CD14-positive monocyte (primary cell): ENCODE measurements around the gene TRUB2. TPM values are rescaled to one million over a fixed set of nuclear protein-coding genes. Genes with fewer than 3 reads are reported as not detected.

Experiments
- DNase-seq, 3 donors: peaks; one replicate each; pipeline ENCODE4 v3.0.0-alpha.2; 2011 to 2022
- H2AFZ ChIP-seq: 2 replicates; pipeline ENCODE4 v1.6.0; 2012; ENCODE audit warnings: mild to moderate bottlenecking, low read depth, low read length, inconsistent platforms; ENCODE audit not compliant: insufficient read depth, poor library complexity, severe bottlenecking
- H3K27ac ChIP-seq, 2 donors: 1 replicate in 1 of 2; 2 replicates in 1 of 2; pipeline ENCODE4 v1.5.1; 2012 to 2013; ENCODE audit warnings: low read length in 2 of 2, control low read depth in 1 of 2, inconsistent platforms in 1 of 2, low read depth in 1 of 2, mild to moderate bottlenecking in 1 of 2
- H3K27me3 ChIP-seq, 2 donors: one replicate each; pipeline versions ENCODE4 v1.6.0 to v1.6.1; 2011 to 2013; ENCODE audit warnings: low read length in 2 of 2; ENCODE audit not compliant: control insufficient read depth in 2 of 2, insufficient read depth in 2 of 2
- H3K36me3 ChIP-seq, 2 donors: replicated peaks in 1 of 2; 1 replicate in 1 of 2; 2 replicates in 1 of 2; pipeline versions ENCODE4 v1.5.1 to v1.6.1; 2012 to 2013; ENCODE audit warnings: low read length in 2 of 2, control low read depth in 1 of 2, inconsistent platforms in 1 of 2, mild to moderate bottlenecking in 1 of 2; ENCODE audit not compliant: insufficient read depth in 2 of 2, control insufficient read depth in 1 of 2
- H3K4me1 ChIP-seq, 2 donors: 1 replicate in 1 of 2; 2 replicates in 1 of 2; pipeline versions ENCODE4 v1.5.1 to v1.6.1; 2012 to 2013; ENCODE audit warnings: low read length in 2 of 2, control low read depth in 1 of 2, inconsistent platforms in 1 of 2, mild to moderate bottlenecking in 1 of 2, moderate library complexity in 1 of 2; ENCODE audit not compliant: insufficient read depth in 2 of 2, control insufficient read depth in 1 of 2
- H3K4me2 ChIP-seq: replicated peaks from 2 replicates; pipeline ENCODE3; 2012; ENCODE audit warnings: low read length, moderate library complexity, mild to moderate bottlenecking; ENCODE audit not compliant: poor library complexity, severe bottlenecking; ENCODE audit errors: extremely low read depth
- H3K4me3 ChIP-seq, 3 experiments: fragments of 200-600 bp in 1 of 3; sonication (generic) in 1 of 3; replicated peaks in 1 of 3; 1 replicate in 2 of 3; 2 replicates in 1 of 3; pipeline ENCODE4 v1.5.1; 2011 to 2013; ENCODE audit warnings: low read length in 3 of 3, mild to moderate bottlenecking in 3 of 3, control low read depth in 2 of 3, low read depth in 2 of 3, inconsistent platforms in 1 of 3, moderate library complexity in 1 of 3
- H3K79me2 ChIP-seq: 2 replicates; pipeline ENCODE4 v1.6.0; 2012; ENCODE audit warnings: mild to moderate bottlenecking, control low read depth, inconsistent platforms, low read length, moderate library complexity; ENCODE audit not compliant: insufficient read depth
- H3K9ac ChIP-seq: 2 replicates; pipeline ENCODE4 v1.6.0; 2017; ENCODE audit warnings: low read length, mild to moderate bottlenecking; ENCODE audit not compliant: insufficient read depth, poor library complexity, severe bottlenecking
- H3K9me3 ChIP-seq, 2 donors: replicated peaks in 1 of 2; 1 replicate in 1 of 2; 2 replicates in 1 of 2; pipeline versions ENCODE4 v1.5.1 to v1.6.1; 2012 to 2013; ENCODE audit warnings: low read length in 2 of 2, control low read depth in 1 of 2; ENCODE audit not compliant: control insufficient read depth in 1 of 2, insufficient read depth in 1 of 2
- H4K20me1 ChIP-seq: 2 replicates; pipeline ENCODE4 v1.6.0; 2012; ENCODE audit warnings: mild to moderate bottlenecking, low read length, control low read depth, moderate library complexity; ENCODE audit not compliant: insufficient read depth
- H3K27ac Mint-ChIP-seq, 7 donors: one replicate each; pipeline ENCODE4 v1.8.0; 2020; ENCODE audit warnings: mild to moderate bottlenecking in 7 of 7, mixed read lengths in 7 of 7, moderate library complexity in 6 of 7, inconsistent platforms in 2 of 7
- H3K27me3 Mint-ChIP-seq, 3 donors: one replicate each; pipeline ENCODE4 v1.8.0; 2021 to 2022; ENCODE audit warnings: low read depth in 3 of 3, mild to moderate bottlenecking in 3 of 3, mixed read lengths in 3 of 3, moderate library complexity in 3 of 3, inconsistent platforms in 1 of 3
- H3K36me3 Mint-ChIP-seq, 2 donors: one replicate each; pipeline ENCODE4 v1.8.0; 2020; ENCODE audit warnings: mixed read lengths in 2 of 2, inconsistent platforms in 1 of 2, mild to moderate bottlenecking in 1 of 2
- H3K4me1 Mint-ChIP-seq: one replicate; pipeline ENCODE4 v1.8.0; 2020; ENCODE audit warnings: mild to moderate bottlenecking, mixed read lengths
- H3K4me3 Mint-ChIP-seq, 2 donors: one replicate each; pipeline ENCODE4 v1.8.0; 2020; ENCODE audit warnings: mild to moderate bottlenecking in 2 of 2, mixed read lengths in 2 of 2, moderate library complexity in 1 of 2
- H3K9me3 Mint-ChIP-seq, 7 donors: one replicate each; pipeline ENCODE4 v1.8.0; 2020 to 2022; ENCODE audit warnings: mixed read lengths in 7 of 7, mild to moderate bottlenecking in 6 of 7, moderate library complexity in 6 of 7, inconsistent platforms in 2 of 7
- WGBS: methylation state at CpG from one replicate; pipeline ENCODE4 v1.1.5; 2013; ENCODE audit warnings: missing lambda C conversion rate; ENCODE audit not compliant: insufficient coverage; 5-methylcytosine and 5-hydroxymethylcytosine counted together
- intact Hi-C, 2 donors: fragments of 100-400 bp; cut with micrococcal nuclease; formaldehyde crosslinking; loops; one replicate each; pipeline versions ENCODE4 v1.15.0 to v1.15.1; 2023
- polyA plus RNA-seq, 3 donors: library from polyadenylated mRNA; depleted of rRNA in 1 of 3; unstranded in 2 of 3; stranded (reverse) in 1 of 3; fragments of 300-500 nt in 2 of 3; fragments of >200 nt in 1 of 3; fragmentation: Illumina TruSeq in 2 of 3; gene quantifications; 1 replicate in 2 of 3; 2 replicates in 1 of 3; pipeline ENCODE4 v1.2.3, GENCODE V29; 2012 to 2021
- TF ChIP-seq, protein P1 (sequence below): fragments of 200-600 bp; IDR thresholded peaks from one replicate; pipeline ENCODE4 v1.8.0; 2022; ENCODE audit warnings: antibody characterized with exemption, mild to moderate bottlenecking

TRUB2 gene
- polyA plus RNA-seq, 3 donors = 5.9 to 17.0 (median 13.5) TPM

GRCh38 chr9:128335914-128336313 lies 13.7 kb upstream of the TRUB2 start:
- H3K4me3 Mint-ChIP-seq = no peak overlapping the region
- Histone ChIP-seq H3K79me2 (no peaks in the 10 kb centered on the region), H3K9ac (no peak overlapping the region), H3K4me1 (peaks cover 7 to 10% of the 10 kb centered on the region in 2 donors), H3K4me2 (no peak overlapping the region), H3K27me3 (no peaks in the 10 kb centered on the region), H3K36me3 (peaks cover 0 to 6% of the 10 kb centered on the region in 2 donors), H3K9me3 (no peaks in the 10 kb centered on the region), H4K20me1 (no peaks in the 10 kb centered on the region), H3K4me3 (no peak overlapping the region), H2AFZ (no peak overlapping the region), H3K27ac (no peak overlapping the region)
- no peaks in the 10 kb centered on the region for H3K9me3 Mint-ChIP-seq
- intact Hi-C loops = no loop called here
- 100% methylated on average over 2 of the region's 2 CpGs for WGBS
- TF ChIP-seq, protein P1, sequence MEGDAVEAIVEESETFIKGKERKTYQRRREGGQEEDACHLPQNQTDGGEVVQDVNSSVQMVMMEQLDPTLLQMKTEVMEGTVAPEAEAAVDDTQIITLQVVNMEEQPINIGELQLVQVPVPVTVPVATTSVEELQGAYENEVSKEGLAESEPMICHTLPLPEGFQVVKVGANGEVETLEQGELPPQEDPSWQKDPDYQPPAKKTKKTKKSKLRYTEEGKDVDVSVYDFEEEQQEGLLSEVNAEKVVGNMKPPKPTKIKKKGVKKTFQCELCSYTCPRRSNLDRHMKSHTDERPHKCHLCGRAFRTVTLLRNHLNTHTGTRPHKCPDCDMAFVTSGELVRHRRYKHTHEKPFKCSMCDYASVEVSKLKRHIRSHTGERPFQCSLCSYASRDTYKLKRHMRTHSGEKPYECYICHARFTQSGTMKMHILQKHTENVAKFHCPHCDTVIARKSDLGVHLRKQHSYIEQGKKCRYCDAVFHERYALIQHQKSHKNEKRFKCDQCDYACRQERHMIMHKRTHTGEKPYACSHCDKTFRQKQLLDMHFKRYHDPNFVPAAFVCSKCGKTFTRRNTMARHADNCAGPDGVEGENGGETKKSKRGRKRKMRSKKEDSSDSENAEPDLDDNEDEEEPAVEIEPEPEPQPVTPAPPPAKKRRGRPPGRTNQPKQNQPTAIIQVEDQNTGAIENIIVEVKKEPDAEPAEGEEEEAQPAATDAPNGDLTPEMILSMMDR = no peak
- peak overlapping the region in 2 of 7 donors; percentile 33 to 58 for H3K27ac Mint-ChIP-seq
- DNase-seq = no peak
- H3K4me1 Mint-ChIP-seq = peaks cover 7% of the 10 kb centered on the region
- peaks cover 14 to 27% of the 10 kb centered on the region in 2 donors for H3K36me3 Mint-ChIP-seq
- H3K27me3 Mint-ChIP-seq = peaks cover 0 to 3% (median 0%) of the 10 kb centered on the region in 3 donors

DNA sequence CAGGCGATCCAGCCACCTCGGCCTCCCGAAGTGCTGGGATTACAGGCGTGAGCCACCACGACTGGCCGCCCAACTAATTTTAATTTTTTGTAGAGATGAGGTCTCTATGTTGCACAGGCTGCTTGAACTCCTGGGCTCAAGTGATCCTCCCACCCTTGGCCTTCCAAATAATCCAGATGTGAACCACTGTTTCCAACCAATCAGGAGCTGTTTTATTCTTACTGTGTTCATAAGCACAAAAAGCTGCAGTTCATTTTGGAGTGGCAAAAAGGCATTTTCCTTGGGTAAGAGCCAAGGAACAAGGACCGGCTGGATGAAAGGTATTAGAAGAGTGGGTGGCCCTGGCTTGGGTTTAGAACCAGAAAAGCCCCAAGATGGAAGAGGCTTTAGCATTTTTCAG lies 12.9 kb upstream of the TRUB2 start:
- H3K36me3 Mint-ChIP-seq = peaks cover 14 to 27% of the 10 kb centered on the region in 2 donors
- H3K9me3 Mint-ChIP-seq = no peaks in the 10 kb centered on the region
- H3K27ac Mint-ChIP-seq = no peak overlapping the region
- Histone ChIP-seq H3K36me3 (peaks cover 0 to 6% of the 10 kb centered on the region in 2 donors), H3K27ac (no peak overlapping the region), H3K79me2 (no peaks in the 10 kb centered on the region), H3K4me2 (no peak overlapping the region), H4K20me1 (no peaks in the 10 kb centered on the region), H3K4me1 (peaks cover 4 to 6% of the 10 kb centered on the region in 2 donors), H3K9me3 (no peaks in the 10 kb centered on the region), H2AFZ (no peak overlapping the region), H3K4me3 (no peak overlapping the region), H3K27me3 (no peaks in the 10 kb centered on the region), H3K9ac (no peak overlapping the region)
- no peak overlapping the region for H3K4me3 Mint-ChIP-seq
- intact Hi-C loops = no loop called here
- H3K27me3 Mint-ChIP-seq = peaks cover 0 to 3% (median 0%) of the 10 kb centered on the region in 3 donors
- DNase-seq = no peak
- peaks cover 6% of the 10 kb centered on the region for H3K4me1 Mint-ChIP-seq
- TF ChIP-seq, protein P1 = no peak
- WGBS = 75% methylated on average over 1 of the region's 7 CpGs
